Stimulated activated naive CD8-positive, alpha-beta T cell treated with anti-CD3 and anti-CD28 coated beads, Interleukin-15, Interleukin-2, amounts not matched to agents 100 ng/mL and 50 ng/mL, for 24 hours (primary cell): ENCODE results near the gene PTPRC.

Experiments used
- H3K27ac Mint-ChIP-seq: one replicate; pipeline ENCODE4 v1.8.0; 2021; ENCODE audit warnings: mild to moderate bottlenecking, mixed read lengths
- H3K27me3 Mint-ChIP-seq: one replicate; pipeline ENCODE4 v1.8.0; 2021; ENCODE audit warnings: mixed read lengths
- H3K36me3 Mint-ChIP-seq: one replicate; pipeline ENCODE4 v1.8.0; 2021; ENCODE audit warnings: low read depth, mixed read lengths
- H3K4me1 Mint-ChIP-seq: one replicate; pipeline ENCODE4 v1.8.0; 2021; ENCODE audit warnings: low read depth, mixed read lengths
- H3K4me3 Mint-ChIP-seq: one replicate; pipeline ENCODE4 v1.8.0; 2021; ENCODE audit warnings: mild to moderate bottlenecking, mixed read lengths
- H3K9me3 Mint-ChIP-seq: one replicate; pipeline ENCODE4 v1.8.0; 2021; ENCODE audit warnings: mixed read lengths

PTPRC gene

DNA sequence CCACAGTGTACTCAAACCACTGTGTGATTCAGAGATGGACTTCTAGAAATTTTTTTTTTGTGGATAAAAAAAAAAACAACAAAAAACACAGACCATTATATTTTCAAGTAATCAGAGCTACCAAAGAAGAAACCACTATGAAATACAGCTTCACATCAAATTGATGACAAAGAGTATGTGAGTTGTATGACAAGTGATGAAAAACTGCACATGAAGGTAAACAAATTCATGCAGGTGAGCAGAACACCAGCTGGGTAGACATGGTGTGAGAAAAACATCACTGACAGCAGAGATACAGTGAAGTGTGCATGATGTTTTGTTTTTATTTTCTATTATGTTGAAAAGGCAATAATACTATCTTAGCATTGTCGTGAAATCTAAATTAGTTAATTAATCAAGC, 8.0 kb upstream of the PTPRC start:
- Mint-ChIP-seq H3K27me3 (no peaks in the 10 kb centered on the region), H3K9me3 (peaks cover 13% of the 10 kb centered on the region), H3K27ac (peak overlapping the region; percentile 10), H3K4me3 (no peak overlapping the region), H3K4me1 (peaks cover 96% of the 10 kb centered on the region), H3K36me3 (peaks cover 18% of the 10 kb centered on the region)

- Mint-ChIP-seq H3K27ac (no peak overlapping the region), H3K36me3 (peaks cover 16% of the 10 kb centered on the region), H3K27me3 (no peaks in the 10 kb centered on the region), H3K9me3 (peaks cover 13% of the 10 kb centered on the region), H3K4me1 (peaks cover 96% of the 10 kb centered on the region), H3K4me3 (peak overlapping the region; percentile 39)
These were observed 7.5 kb upstream of the PTPRC start for GRCh38 chr1:198631292-198631691.

DNA sequence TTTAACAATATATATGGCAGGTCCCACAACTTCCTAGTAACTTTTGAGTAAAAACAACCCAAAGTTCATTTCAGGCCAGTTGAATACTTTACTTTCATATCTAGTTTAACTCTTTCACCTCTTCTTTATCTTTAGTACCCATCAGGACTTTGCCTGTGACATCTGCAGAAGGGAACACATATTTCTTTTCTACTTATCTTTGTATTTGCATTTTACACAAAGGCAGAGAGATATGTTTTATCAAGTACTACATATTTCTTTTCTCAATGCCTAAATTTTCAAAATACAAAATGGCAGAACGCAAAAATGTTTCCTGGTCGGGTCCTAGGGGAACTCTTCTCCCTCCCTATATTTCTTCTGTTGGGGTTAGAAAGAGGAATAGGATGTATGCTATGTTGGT, 6.8 kb upstream of the PTPRC start:
- Mint-ChIP-seq H3K36me3 (peaks cover 12% of the 10 kb centered on the region), H3K4me3 (peak overlapping the region; percentile 39), H3K27ac (peak overlapping the region; percentile 66), H3K27me3 (no peaks in the 10 kb centered on the region), H3K4me1 (peaks cover 96% of the 10 kb centered on the region), H3K9me3 (peaks cover 13% of the 10 kb centered on the region)

- peak overlapping the region; percentile 86 for H3K27ac Mint-ChIP-seq
- peak overlapping the region; percentile 56 for H3K4me3 Mint-ChIP-seq
- H3K4me1 Mint-ChIP-seq = peaks cover 94% of the 10 kb centered on the region
- peaks cover 12% of the 10 kb centered on the region for H3K36me3 Mint-ChIP-seq
- no peaks in the 10 kb centered on the region for H3K27me3 Mint-ChIP-seq
- H3K9me3 Mint-ChIP-seq = peaks cover 13% of the 10 kb centered on the region
These were observed 5.1 kb upstream of the PTPRC start for GRCh38 chr1:198633675-198634121.

DNA sequence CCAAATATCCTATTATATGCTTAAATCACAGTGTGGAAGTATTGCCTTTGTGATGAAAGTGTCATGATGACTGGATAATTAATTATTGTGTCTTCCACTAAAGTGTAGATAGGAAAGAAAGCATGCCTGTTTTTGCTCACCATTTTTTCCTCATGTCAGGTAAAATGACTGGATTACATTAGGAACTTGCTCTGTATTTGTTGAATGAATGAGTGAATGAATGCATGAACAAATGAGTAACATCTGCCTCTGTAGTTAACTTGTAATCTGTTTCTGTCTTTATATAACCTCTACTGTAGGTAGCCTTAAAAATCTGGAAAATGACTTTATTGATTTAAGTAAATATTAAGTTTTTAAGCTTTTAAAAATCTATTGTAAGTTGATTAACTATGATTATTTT, 2.9 kb upstream of the PTPRC start:
- H3K27ac Mint-ChIP-seq = peak overlapping the region; percentile 88
- no peak overlapping the region for H3K4me3 Mint-ChIP-seq
- peaks cover 23% of the 10 kb centered on the region for H3K36me3 Mint-ChIP-seq
- H3K9me3 Mint-ChIP-seq = peaks cover 13% of the 10 kb centered on the region
- H3K27me3 Mint-ChIP-seq = no peaks in the 10 kb centered on the region
- peaks cover 77% of the 10 kb centered on the region for H3K4me1 Mint-ChIP-seq

- H3K27ac Mint-ChIP-seq = peak overlapping the region; percentile 88
- peaks cover 73% of the 10 kb centered on the region for H3K4me1 Mint-ChIP-seq
- peaks cover 13% of the 10 kb centered on the region for H3K9me3 Mint-ChIP-seq
- H3K36me3 Mint-ChIP-seq = peaks cover 25% of the 10 kb centered on the region
- peak overlapping the region; percentile 77 for H3K4me3 Mint-ChIP-seq
- H3K27me3 Mint-ChIP-seq = no peaks in the 10 kb centered on the region
These were observed 2.4 kb upstream of the PTPRC start for GRCh38 chr1:198636391-198636790.

DNA sequence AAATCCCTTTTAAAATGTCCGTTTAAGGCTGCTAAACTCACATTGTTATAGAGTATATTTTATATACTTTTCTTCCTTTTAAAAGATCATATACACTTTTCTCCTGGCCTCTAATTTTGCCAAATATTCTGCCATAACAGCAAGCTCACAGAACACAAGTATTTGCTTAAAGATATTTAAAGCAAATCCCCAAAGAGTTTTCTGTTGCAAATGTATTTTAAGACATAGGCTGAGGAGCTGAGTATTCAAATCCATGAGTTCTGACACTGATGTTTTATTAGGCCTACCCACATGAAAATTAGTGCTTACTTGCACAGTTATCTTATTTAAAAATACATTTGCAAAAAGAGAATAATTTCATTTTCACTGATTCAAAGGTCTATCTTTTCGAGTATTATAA, 1.7 kb upstream of the PTPRC start:
- no peaks in the 10 kb centered on the region for H3K27me3 Mint-ChIP-seq
- peak overlapping the region; percentile 88 for H3K27ac Mint-ChIP-seq
- H3K9me3 Mint-ChIP-seq = peaks cover 10% of the 10 kb centered on the region
- peaks cover 32% of the 10 kb centered on the region for H3K36me3 Mint-ChIP-seq
- H3K4me1 Mint-ChIP-seq = peaks cover 66% of the 10 kb centered on the region
- H3K4me3 Mint-ChIP-seq = peak overlapping the region; percentile 77

DNA sequence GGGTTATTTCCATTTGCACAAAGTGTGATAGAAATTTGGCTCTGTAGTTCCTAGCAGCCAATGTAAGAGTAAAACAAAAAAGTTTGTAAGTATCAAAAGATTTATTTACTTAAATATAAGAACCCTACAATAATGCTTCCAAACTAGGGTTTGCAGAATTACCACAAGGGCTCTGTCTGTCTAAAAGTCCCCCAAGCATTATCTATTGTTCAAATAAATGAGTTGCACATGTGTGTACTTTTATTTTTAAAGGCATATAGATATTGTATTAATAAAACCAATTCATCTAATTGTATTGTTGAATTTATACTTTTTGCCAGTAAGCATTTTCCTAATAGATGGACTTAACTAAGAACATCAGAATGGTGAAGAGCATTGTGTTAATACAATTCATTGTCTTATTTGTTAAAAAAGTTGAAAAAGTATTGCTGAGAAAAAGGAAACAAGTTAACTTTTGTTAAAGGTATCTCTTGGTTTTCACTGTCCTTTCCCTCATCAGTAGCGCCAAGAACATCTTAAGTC, 863 bp upstream of the PTPRC start:
- Mint-ChIP-seq H3K27ac (peak overlapping the region; percentile 93), H3K27me3 (no peaks in the 10 kb centered on the region)

DNA sequence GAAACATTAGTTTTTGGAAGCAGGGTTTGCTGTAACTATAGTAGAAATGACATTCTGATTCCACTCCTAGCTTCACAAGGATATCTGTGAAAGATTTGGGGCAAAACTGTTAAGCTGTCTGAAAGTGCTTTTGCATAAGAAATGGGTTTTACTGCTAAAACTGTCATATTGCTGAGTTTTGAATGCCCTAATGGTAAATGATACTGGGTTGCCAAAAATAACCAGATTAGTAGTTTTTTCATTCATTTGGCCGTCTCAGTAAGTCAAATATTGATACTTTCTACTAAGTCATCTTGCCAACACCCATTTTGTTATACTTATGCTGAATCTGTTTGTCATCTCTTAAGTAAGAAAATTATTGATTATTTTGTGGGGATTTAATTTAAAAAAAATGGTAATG, 399 bp upstream of the PTPRC start:
- peak overlapping the region; percentile 95 for H3K4me3 Mint-ChIP-seq
- H3K27me3 Mint-ChIP-seq = no peaks in the 10 kb centered on the region
- H3K27ac Mint-ChIP-seq = peak overlapping the region; percentile 93
- H3K36me3 Mint-ChIP-seq = peaks cover 40% of the 10 kb centered on the region
- H3K9me3 Mint-ChIP-seq = peaks cover 6% of the 10 kb centered on the region
- H3K4me1 Mint-ChIP-seq = peaks cover 66% of the 10 kb centered on the region

More for the DNA sequence above, 863 bp upstream of the PTPRC start:
- peaks cover 40% of the 10 kb centered on the region for H3K36me3 Mint-ChIP-seq
- peaks cover 66% of the 10 kb centered on the region for H3K4me1 Mint-ChIP-seq
- H3K4me3 Mint-ChIP-seq = peak overlapping the region; percentile 95
- H3K9me3 Mint-ChIP-seq = peaks cover 10% of the 10 kb centered on the region

GRCh38 chr1:198639671-198640143, 867 bp downstream of the PTPRC start:
- H3K4me3 Mint-ChIP-seq = peak overlapping the region; percentile 95
- H3K36me3 Mint-ChIP-seq = peaks cover 45% of the 10 kb centered on the region
- no peaks in the 10 kb centered on the region for H3K27me3 Mint-ChIP-seq
- H3K4me1 Mint-ChIP-seq = peaks cover 66% of the 10 kb centered on the region
- H3K9me3 Mint-ChIP-seq = no peaks in the 10 kb centered on the region
- H3K27ac Mint-ChIP-seq = peak overlapping the region; percentile 93

- Mint-ChIP-seq H3K4me3 (peak overlapping the region; percentile 95), H3K27me3 (no peaks in the 10 kb centered on the region), H3K27ac (peak overlapping the region; percentile 93), H3K9me3 (no peaks in the 10 kb centered on the region), H3K4me1 (peaks cover 67% of the 10 kb centered on the region), H3K36me3 (peaks cover 49% of the 10 kb centered on the region)
These were observed 1.3 kb downstream of the PTPRC start for GRCh38 chr1:198640174-198640573.

- no peaks in the 10 kb centered on the region for H3K9me3 Mint-ChIP-seq
- H3K4me1 Mint-ChIP-seq = peaks cover 67% of the 10 kb centered on the region
- peak overlapping the region; percentile 99 for H3K27ac Mint-ChIP-seq
- H3K27me3 Mint-ChIP-seq = no peaks in the 10 kb centered on the region
- H3K4me3 Mint-ChIP-seq = peak overlapping the region; percentile 95
- peaks cover 62% of the 10 kb centered on the region for H3K36me3 Mint-ChIP-seq
These were observed 2.7 kb downstream of the PTPRC start for GRCh38 chr1:198641501-198641900.

GRCh38 chr1:198641966-198642668, 3.3 kb downstream of the PTPRC start:
- Mint-ChIP-seq H3K36me3 (peaks cover 68% of the 10 kb centered on the region), H3K4me1 (peaks cover 67% of the 10 kb centered on the region), H3K4me3 (peak overlapping the region; percentile 95), H3K9me3 (no peaks in the 10 kb centered on the region), H3K27me3 (no peaks in the 10 kb centered on the region), H3K27ac (peak overlapping the region; percentile 99)

GRCh38 chr1:198642983-198643382, 4.1 kb downstream of the PTPRC start:
- Mint-ChIP-seq H3K4me3 (peak overlapping the region; percentile 95), H3K27me3 (no peaks in the 10 kb centered on the region), H3K4me1 (peaks cover 66% of the 10 kb centered on the region), H3K9me3 (no peaks in the 10 kb centered on the region), H3K36me3 (peaks cover 72% of the 10 kb centered on the region), H3K27ac (peak overlapping the region; percentile 99)

DNA sequence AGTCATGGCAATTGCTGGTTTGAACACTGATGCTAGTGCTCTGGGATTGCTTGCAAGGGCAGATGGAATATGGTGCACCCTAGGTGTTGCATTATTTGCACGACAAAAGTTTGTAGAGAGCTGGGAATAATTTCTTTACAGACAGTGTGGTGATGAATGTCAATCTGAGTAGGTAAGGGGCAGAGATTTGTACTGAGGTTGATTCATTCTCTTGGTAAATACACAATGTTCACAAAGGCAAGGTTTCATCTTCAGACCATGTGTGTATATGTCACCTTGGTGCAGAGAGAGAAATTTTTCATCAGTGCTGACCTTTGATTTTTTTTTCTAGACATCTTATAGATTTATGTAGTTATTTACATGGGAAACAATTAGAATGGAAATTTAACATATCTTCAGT, 5.0 kb downstream of the PTPRC start:
- H3K27ac Mint-ChIP-seq = peak overlapping the region; percentile 99
- peaks cover 66% of the 10 kb centered on the region for H3K4me1 Mint-ChIP-seq
- peaks cover 80% of the 10 kb centered on the region for H3K36me3 Mint-ChIP-seq
- no peaks in the 10 kb centered on the region for H3K9me3 Mint-ChIP-seq
- peak overlapping the region; percentile 95 for H3K4me3 Mint-ChIP-seq
- H3K27me3 Mint-ChIP-seq = no peaks in the 10 kb centered on the region
